Stimulated activated CD4-positive, alpha-beta T cell treated with anti-CD3 and anti-CD28 coated beads, Interleukin-15, amount 100 ng/mL, for 48 hours (primary cell): ENCODE results near the gene DOCK1.

Source experiments
- DNase-seq, 2 donors: peaks; one replicate each; pipeline ENCODE4 v3.0.0-alpha.2; 2020; ENCODE audit warnings: low read depth in 2 of 2

DOCK1 gene

DNA sequence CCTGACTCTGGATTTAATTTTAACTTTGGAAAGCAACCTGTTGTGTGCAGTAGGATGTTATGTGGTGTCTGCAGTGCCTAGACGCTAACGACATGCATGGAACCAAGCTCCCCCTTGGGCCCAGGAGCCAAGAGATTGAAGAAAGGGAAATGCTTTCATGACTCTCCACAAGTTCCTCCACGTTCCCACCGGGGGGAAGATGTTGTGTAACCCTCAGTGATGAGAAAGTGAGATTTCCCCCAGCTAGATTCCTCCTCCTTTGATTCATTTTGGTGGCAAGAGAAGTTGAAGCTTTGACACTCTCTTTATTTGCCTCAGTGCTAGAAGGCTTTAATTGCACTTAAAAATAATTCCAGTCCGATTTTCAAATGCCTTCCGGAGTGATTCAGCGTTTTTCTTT is 449.0 kb downstream of the DOCK1 start:
- no peak for DNase-seq

DNA sequence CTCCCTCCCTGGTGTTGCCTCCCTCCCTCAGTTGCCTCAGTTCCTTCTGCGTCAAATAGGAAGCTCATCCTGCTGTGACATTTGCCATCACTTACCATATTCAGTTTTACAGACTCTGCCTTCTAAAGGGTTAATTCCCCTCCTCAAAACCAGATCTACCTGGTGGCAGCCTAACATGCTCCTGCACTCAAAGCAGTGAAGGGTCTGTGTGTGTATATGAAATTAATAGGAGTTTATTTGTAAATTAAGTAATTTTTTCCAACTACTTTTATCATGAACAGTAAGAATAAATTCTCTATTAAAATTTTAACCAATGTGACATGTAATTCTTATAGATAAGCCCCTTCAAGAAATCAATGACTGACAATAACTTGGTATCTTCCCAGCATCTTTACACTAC is 449.8 kb downstream of the DOCK1 start:
- no peak for DNase-seq

DNA sequence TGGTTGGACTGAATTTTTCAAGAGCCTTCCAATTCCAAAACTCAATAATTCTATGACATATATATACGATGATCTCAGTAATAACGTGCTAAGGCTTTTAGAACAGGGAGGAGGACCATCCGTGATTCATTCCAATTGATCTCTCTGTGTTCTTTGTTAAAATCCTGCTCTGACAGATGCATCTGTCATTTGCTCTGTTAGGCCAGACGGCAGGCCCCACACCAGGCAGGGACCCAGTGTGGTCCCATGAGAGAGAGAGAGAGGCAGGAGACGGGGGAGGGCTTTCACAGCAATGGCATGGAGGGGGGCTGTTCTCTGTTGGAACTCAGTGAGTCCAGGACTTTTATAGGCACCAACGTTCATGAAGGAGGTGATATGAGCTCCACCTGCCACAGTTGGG is 451.1 kb downstream of the DOCK1 start:
- DNase-seq: no peak

DNA sequence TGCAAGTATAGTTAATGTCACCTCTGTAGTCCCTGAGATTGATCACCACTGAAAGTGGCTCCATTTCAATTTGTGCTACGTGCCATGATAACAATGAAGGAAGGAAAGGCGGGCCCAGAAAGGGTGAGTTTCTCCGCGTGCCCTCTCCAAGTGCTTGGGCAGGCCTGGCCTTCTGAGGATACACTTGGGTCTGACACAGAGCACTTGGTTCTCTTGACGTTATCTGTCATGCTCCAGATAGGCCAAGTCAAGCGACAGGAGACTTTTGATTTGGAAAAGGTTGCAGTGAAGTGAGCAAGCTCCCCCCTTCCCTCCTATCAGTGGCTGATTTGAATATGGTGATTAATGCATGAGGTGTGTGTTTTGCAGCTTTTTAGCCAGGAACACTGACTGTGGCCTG is 452.0 kb downstream of the DOCK1 start:
- DNase-seq: no peak

DNA sequence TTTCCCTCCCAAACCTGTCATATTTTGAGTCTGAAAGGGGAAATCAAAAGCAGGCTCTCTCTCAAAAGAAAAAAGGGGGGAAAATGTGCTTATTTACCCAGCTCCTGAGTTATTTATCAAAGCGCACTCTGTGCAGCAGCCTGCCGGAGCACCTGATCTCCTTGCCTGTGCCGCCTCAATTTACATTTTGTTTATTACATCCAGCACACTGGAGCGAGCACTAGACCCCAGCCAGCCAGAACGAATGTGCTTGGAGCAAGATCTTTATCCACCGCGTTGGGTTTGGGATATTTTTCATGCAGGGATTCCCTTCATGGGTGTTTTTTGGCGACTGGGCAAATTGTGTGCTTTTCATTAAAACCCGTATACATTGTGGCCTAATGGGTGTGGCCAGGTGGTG is 453.1 kb downstream of the DOCK1 start:
- DNase-seq: no peak

DNA sequence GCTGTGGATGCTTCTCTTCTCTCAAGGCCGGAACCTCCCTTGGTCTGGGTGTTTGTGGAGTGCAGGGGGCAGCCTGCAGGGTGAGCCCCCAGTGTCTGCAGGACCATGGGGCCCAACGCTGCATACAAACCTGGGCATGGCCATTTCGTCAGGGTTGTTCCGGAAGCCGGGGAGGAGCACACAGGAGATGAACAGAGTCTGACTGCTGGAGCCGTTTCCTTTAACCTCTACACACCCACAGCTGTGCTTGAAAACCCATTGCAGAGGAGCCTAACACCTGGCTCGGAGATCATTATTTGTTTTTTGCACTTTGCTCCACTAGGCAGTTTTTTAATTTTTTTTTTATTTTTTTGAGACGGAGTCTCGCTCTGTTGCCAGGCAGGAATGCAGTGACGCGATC is 458.8 kb downstream of the DOCK1 start:
- no peak for DNase-seq

DNA sequence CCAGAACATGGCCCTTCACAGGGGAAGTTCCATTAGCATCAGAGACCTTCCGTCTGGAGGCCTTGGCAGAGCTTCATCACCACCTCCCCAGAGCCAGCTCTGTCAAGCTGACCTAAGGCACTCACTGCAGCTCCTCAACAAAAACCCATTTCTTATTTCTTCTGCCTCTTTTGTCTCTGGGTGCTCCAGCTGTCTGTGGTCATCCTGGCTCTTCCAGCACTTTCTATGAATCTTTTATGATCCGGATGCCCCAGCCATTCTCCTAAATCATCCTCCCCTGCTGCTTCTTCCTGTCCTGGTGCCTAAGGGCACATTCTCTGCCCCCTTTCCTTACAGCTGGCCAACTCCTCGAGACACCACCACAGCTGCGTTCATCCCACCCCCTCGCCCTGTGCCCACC is 462.9 kb downstream of the DOCK1 start:
- no peak for DNase-seq

DNA sequence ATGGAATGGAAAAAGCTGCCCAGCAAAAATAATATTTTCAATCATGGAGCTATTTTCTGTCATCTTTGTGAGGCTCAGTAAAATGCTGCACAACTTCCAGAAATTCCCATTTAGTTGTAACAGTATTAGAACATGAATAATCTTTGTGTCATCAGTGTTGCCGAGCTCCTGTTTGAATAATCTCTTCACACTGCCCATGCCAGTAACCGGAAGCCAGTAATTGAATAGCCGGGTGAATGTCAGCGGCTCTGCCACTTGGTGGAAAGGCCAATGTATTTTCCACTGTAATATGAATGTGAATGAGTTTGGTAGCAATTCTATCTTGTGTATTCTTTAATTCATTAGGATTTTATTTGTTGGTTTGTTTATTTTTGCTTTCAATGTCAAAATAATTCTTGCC is 463.7 kb downstream of the DOCK1 start:
- DNase-seq: no peak

DNA sequence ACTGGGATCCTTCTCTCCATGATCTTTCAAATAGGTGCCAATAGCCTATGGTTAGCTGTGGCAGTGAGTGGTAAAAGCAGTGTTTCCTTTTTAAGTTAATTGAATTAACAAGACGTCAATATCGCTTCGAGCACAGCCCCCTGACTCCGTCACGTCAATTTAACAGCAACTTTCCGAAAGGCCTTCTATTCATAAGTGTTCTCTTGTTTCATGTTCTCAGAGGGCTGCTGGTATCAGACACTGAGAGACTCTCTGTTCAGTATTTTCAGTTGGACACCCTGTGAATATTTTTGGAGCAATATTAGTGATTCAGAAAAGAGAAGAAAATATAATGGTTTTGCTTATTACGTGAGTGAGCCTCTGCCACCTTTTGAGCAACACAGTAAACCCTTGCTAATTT is 465.4 kb downstream of the DOCK1 start:
- DNase-seq: no peak

DNA sequence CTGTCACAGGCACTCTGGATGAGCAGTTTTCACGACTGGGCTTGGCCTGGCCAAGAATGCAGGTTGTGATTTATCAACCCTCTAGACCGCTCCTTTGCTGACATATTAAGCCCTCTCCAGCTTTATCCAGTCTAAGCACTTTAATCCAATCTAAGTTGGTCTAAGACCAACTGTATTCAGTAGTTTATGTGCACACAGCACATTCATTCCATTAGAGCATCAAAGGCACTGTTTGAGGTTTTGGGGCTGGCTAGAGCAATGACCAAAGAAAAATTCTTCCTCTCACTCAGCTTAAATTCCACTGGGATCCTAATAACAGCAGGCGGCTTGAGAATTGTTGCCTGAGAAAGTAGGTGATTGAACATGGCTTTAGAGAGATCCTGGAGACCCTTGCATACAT is 467.1 kb downstream of the DOCK1 start:
- no peak for DNase-seq

DNA sequence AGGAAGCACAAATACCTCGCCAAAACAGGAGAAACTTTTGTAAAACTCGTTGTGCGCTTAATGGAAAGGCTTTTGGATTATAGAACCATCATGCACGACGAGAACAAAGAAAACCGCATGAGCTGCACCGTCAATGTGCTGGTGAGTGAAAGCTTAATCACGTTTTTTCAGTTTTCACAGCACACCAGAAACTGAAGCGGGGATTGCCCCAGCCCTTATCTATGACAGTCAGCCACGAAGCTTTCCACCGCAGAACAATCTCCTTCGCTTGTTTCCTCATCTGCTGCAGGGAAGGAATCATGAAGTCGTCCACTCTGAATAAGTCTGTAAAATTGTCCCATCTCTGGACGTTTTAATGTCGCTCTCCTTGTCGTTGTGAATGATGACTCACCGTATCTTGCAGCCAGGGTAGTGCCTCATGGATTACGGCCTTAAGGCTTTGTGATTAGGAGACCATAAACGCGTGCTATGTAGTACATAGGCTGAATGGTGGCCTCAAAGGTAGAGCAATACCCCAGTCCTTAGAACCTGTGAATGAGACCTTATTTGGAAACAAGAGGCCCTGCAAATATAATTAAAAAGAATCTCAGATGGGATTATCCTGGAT is 468.9 kb downstream of the DOCK1 start:
- no peak for DNase-seq

DNA sequence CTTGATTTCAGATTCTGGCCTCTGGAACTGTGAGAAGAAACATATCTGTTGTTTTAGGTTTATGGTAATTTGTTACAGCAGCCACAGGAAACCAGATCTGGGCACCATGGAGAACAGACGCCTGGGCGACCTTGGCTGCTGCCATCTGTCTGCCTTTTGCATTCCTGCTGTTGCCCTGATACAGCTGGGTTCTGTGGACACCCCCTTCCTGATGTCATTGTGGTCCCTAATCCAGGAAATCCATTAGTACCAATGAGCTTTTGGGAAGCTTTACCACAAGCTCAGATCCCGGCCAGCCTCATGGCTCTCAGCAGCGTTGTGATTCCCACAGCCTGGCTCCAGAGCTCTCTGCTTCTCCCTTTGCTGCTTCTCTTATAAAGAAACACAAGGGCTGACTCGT is 469.7 kb downstream of the DOCK1 start:
- no peak for DNase-seq

DNA sequence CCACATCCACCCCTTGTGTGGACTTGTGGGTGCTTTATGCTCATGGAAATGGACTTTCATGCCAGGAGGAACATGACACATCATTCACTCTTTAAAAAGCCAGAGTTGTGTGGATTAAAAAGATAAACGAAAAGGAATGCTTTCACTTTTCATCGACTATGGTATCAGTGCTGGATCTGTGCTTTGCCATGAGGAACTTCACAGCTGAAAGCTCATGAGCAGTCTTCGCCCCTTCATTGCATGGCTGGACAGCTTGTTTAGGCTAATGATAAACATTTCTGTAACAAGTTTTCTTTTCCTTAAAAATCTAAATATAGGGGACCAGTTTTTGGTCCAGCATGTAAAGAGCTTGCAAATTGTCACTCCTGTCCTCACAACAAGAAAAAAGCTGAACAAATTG is 470.2 kb downstream of the DOCK1 start:
- no peak for DNase-seq

DNA sequence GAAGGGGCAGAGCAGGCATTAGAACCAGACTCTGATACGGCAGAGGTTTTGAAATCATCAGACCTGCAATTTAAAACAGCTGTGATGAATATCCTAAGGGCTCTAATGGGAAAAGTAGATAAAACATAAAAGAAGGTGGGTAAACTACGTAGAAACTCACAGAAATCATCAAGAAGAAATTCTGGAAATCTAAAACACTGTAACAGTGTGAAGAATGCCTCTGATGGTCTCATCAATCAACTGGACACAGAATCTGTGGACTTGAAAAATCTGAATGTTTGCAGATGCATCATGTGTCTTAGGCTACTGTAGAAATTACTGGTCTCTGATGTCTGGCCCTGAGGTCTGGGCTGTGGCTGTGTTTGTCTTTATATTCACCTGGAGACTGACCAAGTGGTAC is 470.8 kb downstream of the DOCK1 start:
- no peak for DNase-seq

DNA sequence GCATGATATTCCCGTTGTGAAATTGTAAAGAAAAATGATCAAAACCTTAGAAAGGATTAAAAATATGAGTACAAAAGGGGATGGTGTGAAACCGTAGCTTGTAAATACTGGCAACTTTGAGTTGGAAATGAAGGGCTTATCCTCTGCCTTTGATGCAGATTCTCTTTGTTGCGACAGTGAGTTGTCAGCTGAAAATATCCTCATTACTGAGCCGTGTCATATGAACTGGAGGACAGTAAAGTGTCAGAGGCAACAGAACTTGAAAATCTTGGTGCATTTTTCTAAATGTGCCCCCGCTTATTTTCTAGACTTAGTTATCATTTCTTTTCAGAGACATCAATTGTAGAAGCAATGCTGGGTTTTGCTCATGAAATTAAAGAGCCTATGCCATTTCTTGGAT is 473.4 kb downstream of the DOCK1 start:
- no peak for DNase-seq

DNA sequence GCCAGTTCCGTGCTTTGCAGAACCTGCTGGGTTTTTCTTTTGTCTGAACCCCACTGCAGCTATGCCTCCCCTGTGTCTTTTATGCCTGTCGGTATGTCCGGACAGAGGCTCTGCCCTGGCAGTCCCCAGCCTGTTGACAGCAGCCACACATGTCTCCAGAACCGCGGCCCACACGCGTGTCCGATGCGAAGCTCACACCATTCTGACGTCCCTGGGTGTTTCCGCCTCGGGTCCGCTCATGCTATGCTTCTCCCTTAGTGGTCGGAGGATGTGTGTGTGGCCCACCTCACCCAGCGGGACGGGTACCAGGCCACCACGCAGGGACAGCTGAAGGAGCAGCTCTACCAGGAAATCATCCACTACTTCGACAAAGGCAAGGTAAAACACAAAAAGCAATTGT is 479.3 kb downstream of the DOCK1 start:
- no peak for DNase-seq

DNA sequence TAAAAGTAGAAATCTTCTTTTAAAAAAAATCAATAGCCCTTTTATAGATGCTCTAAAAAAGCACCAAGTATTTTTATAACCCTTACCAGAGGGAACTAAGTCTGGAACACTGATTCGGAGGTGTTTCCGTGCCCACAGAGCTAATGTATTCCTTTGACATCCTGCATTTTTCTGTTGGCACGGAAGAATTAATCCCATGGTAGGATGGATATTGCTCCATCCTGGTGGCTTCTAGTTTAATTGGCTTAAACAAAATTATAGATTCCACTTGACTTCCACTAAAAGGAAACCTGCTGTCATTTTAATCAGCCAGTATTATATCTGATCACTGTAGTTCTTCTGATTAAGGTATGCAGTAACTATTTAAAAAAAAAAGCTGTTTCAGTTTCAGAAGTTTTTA is 479.8 kb downstream of the DOCK1 start:
- no peak for DNase-seq

DNA sequence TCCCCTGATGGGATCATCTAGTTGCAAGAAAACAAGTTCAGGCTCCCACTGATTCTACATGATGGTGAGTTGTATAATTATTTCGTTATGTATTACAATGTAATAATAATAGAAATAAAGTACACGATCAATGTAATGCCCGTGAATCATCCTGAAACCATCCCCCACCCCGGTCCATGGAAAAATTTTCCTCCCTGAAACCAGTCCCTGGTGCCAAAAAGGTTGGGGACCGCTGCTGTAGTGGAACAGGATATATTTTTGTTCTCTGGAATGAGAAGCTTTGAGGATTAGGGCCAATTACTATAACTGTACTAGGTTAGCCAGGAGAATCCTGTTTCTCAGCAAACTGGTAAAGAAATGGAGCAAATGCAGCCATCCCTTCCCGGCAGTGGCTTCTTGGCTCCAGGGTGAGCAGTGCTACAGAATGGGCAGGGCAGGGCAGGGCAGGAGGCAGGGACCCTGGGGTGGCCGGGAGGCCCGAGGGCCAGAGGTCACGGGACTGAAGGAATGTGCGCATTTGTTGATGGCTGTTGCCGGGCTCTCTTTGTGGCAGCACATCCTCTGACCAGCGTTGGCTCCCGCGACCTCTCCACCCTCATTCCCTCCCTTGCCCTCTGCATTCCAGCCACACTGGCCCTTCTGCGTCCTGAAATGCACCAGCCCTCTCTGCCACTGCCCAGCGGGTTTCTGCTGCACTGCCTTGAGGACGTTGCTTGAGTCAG is 481.5 kb downstream of the DOCK1 start:
- no peak for DNase-seq

DNA sequence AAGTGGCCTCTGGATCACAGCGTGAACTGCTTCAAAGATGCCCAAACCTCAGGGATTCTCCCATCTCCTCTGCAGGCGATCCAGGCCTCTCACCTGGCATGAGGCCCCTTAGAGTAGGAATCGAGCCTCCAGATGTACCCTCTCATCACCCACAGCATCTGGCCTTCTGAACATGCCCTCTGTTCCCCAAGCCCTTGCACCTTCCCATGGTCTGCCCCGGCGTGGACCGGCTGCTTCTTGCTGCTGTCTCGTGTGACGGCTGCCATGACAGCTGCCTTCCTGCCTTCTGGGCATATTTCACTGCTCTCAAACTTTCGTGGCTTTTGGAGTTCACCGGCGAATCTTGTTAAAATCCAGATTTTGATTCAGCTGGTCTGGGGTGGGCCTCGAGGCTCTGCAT is 486.6 kb downstream of the DOCK1 start:
- DNase-seq: no peak

DNA sequence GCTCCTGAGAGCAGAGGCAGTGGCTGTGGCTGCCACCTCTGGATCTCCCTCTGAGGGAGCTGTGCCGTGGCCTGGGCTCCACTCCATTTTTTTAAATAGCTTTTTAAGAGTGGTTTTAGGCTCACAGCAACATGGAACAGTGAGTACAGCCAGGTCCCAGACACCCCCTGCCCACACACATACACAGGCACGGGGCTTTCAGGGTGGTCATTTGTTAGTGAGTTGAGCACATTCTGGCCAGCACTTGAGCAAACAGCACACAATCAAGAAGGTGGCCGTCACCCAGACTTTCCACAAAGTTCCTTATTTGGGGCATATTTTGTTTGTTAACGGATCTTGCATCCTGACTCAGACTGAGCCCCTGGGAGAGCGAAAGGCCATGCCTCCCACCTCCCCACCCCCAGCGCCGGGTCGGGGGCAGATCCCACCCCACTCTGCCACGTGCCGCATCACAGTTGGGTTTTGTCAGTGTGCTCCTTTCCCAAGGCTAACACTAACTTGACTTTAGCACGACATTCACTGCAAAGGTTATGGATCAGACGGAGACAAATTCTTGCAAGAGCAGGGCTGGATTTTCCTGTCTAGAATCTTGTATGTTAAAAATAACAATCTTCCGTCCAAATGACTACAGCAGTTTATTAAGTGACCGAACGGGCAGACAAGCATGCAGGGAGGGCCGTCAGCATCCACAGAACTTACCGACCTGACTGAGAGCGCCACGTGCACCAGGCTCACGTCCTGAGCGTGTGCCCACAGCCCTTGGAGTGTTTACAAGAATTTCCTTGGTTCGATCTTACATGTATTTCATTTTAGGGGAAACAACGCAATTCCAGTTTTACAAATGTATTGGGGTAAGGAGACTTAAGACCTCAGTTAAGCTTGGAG is 487.4 kb downstream of the DOCK1 start:
- no peak for DNase-seq

DNA sequence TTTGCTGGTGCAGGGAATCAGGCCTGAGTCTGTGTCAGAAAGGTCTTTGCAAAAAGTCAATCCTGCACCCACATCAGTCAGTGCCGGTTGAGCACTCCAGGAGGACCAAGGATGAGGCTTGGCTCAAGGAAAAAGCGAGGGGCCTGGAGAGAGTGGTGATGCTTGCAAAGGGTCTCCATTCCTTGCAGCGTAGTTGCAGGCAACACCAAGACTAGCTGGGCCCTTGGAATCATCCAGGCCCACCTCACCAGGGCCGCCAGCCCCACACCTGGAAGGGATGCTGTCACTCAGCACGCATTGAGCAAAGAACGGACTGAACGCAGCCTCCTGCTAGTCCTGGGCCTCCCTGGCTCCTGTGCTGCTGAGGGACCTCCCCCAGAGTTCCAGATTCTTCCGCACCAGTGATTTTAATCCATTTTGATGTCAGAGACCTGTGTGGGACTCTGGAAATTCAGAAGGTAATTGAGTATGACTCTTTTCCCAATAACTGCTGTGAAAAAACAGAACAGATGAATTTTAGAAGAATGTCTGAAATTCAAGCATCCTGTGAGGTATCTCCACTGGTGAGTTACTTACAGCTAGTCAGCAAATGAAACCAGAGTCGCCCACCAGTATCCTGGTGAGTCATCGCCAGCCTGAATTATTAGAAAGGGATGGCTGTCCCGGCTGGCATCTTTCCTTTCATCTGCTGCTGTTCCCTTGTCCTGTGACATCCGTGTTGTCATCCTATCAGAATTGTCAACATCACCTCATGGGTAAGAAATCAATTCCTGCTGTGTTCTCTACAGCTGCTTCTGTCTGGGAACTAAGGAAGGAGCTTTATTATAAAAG is 493.1 kb downstream of the DOCK1 start:
- DNase-seq: no peak

DNA sequence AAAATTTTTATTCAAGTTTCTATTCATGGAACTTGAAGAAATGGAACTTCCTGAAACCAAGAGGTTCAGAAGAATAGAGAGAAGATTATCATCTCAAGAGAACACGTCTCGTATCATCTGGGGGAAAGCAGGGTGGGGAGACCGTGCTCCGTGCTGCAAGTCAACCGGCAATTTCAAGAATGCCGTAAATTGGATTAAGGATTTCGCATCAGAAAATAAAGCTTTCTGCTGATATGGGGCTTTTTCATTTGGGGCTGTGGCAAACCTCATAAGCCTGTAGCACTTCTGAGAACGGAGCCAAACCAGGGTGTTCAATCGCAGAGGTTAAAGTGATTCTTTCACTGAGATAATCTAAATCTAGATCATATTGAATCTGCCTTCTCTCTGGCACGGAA is 493.7 kb downstream of the DOCK1 start:
- no peak for DNase-seq
